ENCODE results near the gene TTC6. TPM values are rescaled to one million over a fixed set of nuclear protein-coding genes. Genes with fewer than 3 reads are reported as not detected.

Gene TTC6
- polyA plus RNA-seq, 1 donor (not counting 4 experiments of a cell fraction or from before 2014, with no cell fraction given), result not detected

- Histone ChIP-seq H3K9me3 (ENCODE audit: control insufficient read depth, low read depth, low read length) (no peaks in the 10 kb centered on the region), H3K36me3 (ENCODE audit: control insufficient read depth in 2 of 2, extremely low read depth in 1 of 2, insufficient read depth in 2 of 2, low read length in 2 of 2) (no peaks in the 10 kb centered on the region), H3K9ac (ENCODE audit: control insufficient read depth, extremely low read depth, insufficient read depth, low read length) (peak overlapping the region; percentile 83), H2AFZ (ENCODE audit: control insufficient read depth, low read length) (peak overlapping the region; percentile 12), H3K27ac (ENCODE audit: control insufficient read depth, insufficient read depth, low read length) (no peak overlapping the region), H4K20me1 (ENCODE audit: control insufficient read depth, extremely low read depth, insufficient read depth, low read length) (no peaks in the 10 kb centered on the region), H3K4me2 (ENCODE audit: control insufficient read depth, extremely low read depth, insufficient read depth, low read depth, low read length) (peak overlapping the region; percentile 91), H3K79me2 (ENCODE audit: control insufficient read depth, insufficient read depth, low read length) (no peaks in the 10 kb centered on the region), H3K27me3 (ENCODE audit: control insufficient read depth, extremely low read depth, insufficient read depth, low read length) (peaks cover 74% of the 10 kb centered on the region), H3K4me3 (ENCODE audit: control insufficient read depth in 2 of 3, extremely low read depth in 1 of 3, insufficient read depth in 2 of 3, low read depth in 1 of 3, low read length in 3 of 3) (peak overlapping the region; percentile 37 to 75 (median 74)), H3K9me1 (ENCODE audit: control insufficient read depth, extremely low read depth, insufficient read depth, low read length) (no peaks in the 10 kb centered on the region), H3K4me1 (ENCODE audit: control insufficient read depth, extremely low read depth, insufficient read depth, low read length) (peaks cover 12% of the 10 kb centered on the region)
- no peak for FAIRE-seq
- dilution Hi-C loops (cut with MboI; ENCODE audit: extremely low pct_ligation_motif_present, low sequenced_read_pairs), result no loop called here
- DNase-seq (ENCODE audit: low read depth, low spot score), result peak; percentile 46
- TF ChIP-seq CTCF (optimal IDR thresholded peaks at IDR 0.05 in 1 of 3, IDR thresholded peaks at IDR 0.05 in 1 of 3, conservative IDR thresholded peaks at IDR 0.05 in 1 of 3; ENCODE audit: extremely low read depth in 1 of 3, insufficient read depth in 2 of 3, low read length in 3 of 3) (no peak), EZH2 (IDR thresholded peaks at IDR 0.05; ENCODE audit: low read length) (peak; percentile 27)
These were observed 586 bp downstream of the TTC6 start for GRCh38 chr14:37595809-37596621.

DNA sequence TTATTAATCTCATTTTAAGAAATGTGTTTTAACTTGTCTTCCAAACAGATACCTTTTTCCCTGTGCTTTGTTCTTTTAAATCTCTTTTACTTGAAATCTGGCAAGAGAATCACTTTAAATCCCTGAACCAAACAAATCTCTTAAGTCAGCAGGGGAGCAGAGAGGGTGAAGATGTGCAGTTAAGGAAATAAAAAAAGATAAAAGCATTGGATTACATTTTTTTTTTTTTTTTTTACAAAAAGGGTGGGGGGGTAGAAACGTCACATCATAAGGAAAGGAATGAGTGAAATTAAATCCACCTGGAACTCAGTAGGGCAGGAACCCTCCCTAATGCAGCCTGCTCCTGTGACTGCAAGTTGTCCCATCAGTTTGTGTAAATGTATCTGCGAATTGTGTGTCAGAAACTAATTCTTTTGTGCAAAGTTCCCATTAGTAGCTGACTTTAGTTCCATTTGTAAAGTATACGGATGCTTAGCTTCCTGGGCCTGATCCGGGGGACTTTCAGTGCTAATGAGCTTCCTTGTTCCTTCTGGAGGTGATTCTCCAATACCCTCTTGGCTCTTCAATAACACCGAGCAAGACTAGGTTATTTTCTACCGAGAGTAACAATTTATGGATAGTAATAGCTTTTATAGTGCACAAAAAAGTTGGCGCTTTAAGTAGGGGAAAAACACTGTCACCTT, 1.5 kb downstream of the TTC6 start:
- H3K79me2 ChIP-seq (ENCODE audit: control insufficient read depth, insufficient read depth, low read length), result no peaks in the 10 kb centered on the region
- no peak overlapping the region for H3K4me3 ChIP-seq (ENCODE audit: control insufficient read depth in 2 of 3, extremely low read depth in 1 of 3, insufficient read depth in 2 of 3, low read depth in 1 of 3, low read length in 3 of 3)
- H3K27ac ChIP-seq (ENCODE audit: control insufficient read depth, insufficient read depth, low read length), result no peak overlapping the region
- no peaks in the 10 kb centered on the region for H3K36me3 ChIP-seq (ENCODE audit: control insufficient read depth in 2 of 2, extremely low read depth in 1 of 2, insufficient read depth in 2 of 2, low read length in 2 of 2)
- H4K20me1 ChIP-seq (ENCODE audit: control insufficient read depth, extremely low read depth, insufficient read depth, low read length), result no peaks in the 10 kb centered on the region
- H3K9ac ChIP-seq (ENCODE audit: control insufficient read depth, extremely low read depth, insufficient read depth, low read length), result no peak overlapping the region
- H3K27me3 ChIP-seq (ENCODE audit: control insufficient read depth, extremely low read depth, insufficient read depth, low read length), result peaks cover 74% of the 10 kb centered on the region
- H2AFZ ChIP-seq (ENCODE audit: control insufficient read depth, low read length), result no peak overlapping the region
- peaks cover 12% of the 10 kb centered on the region for H3K4me1 ChIP-seq (ENCODE audit: control insufficient read depth, extremely low read depth, insufficient read depth, low read length)
- dilution Hi-C loops (cut with MboI; ENCODE audit: extremely low pct_ligation_motif_present, low sequenced_read_pairs), result no loop called here
- no peak overlapping the region for H3K4me2 ChIP-seq (ENCODE audit: control insufficient read depth, extremely low read depth, insufficient read depth, low read depth, low read length)
- H3K9me1 ChIP-seq (ENCODE audit: control insufficient read depth, extremely low read depth, insufficient read depth, low read length), result no peaks in the 10 kb centered on the region
- no peaks in the 10 kb centered on the region for H3K9me3 ChIP-seq (ENCODE audit: control insufficient read depth, low read depth, low read length)
- FAIRE-seq (no peak), DNase-seq (ENCODE audit: low read depth, low spot score) (no peak)
- TF ChIP-seq CTCF (optimal IDR thresholded peaks at IDR 0.05 in 1 of 3, IDR thresholded peaks at IDR 0.05 in 1 of 3, conservative IDR thresholded peaks at IDR 0.05 in 1 of 3; ENCODE audit: extremely low read depth in 1 of 3, insufficient read depth in 2 of 3, low read length in 3 of 3) (no peak), EZH2 (IDR thresholded peaks at IDR 0.05; ENCODE audit: low read length) (no peak)

Data from keratinocyte (primary cell).